Nephron progenitor cell (in vitro differentiated cells): Measurements from ENCODE around the gene KYNU.

Experiments
- DNase-seq: peaks from one replicate; pipeline ENCODE4 v3.0.0; 2021
- H3K27ac Mint-ChIP-seq: 2 replicates; pipeline ENCODE4 v1.8.0; 2021; ENCODE audit warnings: mild to moderate bottlenecking, moderate library complexity, mixed read lengths
- H3K27me3 Mint-ChIP-seq: 2 replicates; pipeline ENCODE4 v1.8.0; 2021; ENCODE audit warnings: mild to moderate bottlenecking, low read depth, mixed read lengths; ENCODE audit not compliant: poor library complexity
- H3K36me3 Mint-ChIP-seq: 2 replicates; pipeline ENCODE4 v1.8.0; 2021; ENCODE audit warnings: low read depth, mixed read lengths
- H3K4me1 Mint-ChIP-seq: 2 replicates; pipeline ENCODE4 v1.8.0; 2021; ENCODE audit warnings: mixed read lengths
- H3K4me3 Mint-ChIP-seq: 2 replicates; pipeline ENCODE4 v1.8.0; 2021; ENCODE audit warnings: mild to moderate bottlenecking, moderate library complexity, mixed read lengths
- H3K9me3 Mint-ChIP-seq: 2 replicates; pipeline ENCODE4 v1.8.0; 2021; ENCODE audit warnings: mild to moderate bottlenecking, moderate library complexity, mixed read lengths
- CTCF ChIP-seq: fragments of 200-600 bp; sonication (generic); IDR thresholded peaks from 2 replicates; pipeline ENCODE4 v1.5.0; 2021; ENCODE audit warnings: antibody characterized with exemption

KYNU gene

GRCh38 chr2:142848023-142848606 is 29.3 kb upstream of the KYNU start:
- TF ChIP-seq CTCF: no peak
- no peaks in the 10 kb centered on the region for H3K9me3 Mint-ChIP-seq
- H3K27ac Mint-ChIP-seq: no peak overlapping the region
- H3K4me1 Mint-ChIP-seq: peaks cover 7% of the 10 kb centered on the region
- no peak overlapping the region for H3K4me3 Mint-ChIP-seq
- no peaks in the 10 kb centered on the region for H3K36me3 Mint-ChIP-seq
- H3K27me3 Mint-ChIP-seq: peaks cover 3% of the 10 kb centered on the region
- DNase-seq: no peak

- DNase-seq: no peak
- peaks cover 3% of the 10 kb centered on the region for H3K27me3 Mint-ChIP-seq
- no peaks in the 10 kb centered on the region for H3K9me3 Mint-ChIP-seq
- peaks cover 7% of the 10 kb centered on the region for H3K4me1 Mint-ChIP-seq
- TF ChIP-seq CTCF: no peak
- H3K27ac Mint-ChIP-seq: no peak overlapping the region
- H3K4me3 Mint-ChIP-seq: no peak overlapping the region
- H3K36me3 Mint-ChIP-seq: no peaks in the 10 kb centered on the region
Observed at GRCh38 chr2:142849820-142850219, 27.6 kb upstream of the KYNU start.

GRCh38 chr2:142853912-142854311 is 23.6 kb upstream of the KYNU start:
- Mint-ChIP-seq H3K27ac (no peak overlapping the region), H3K4me1 (peaks cover 7% of the 10 kb centered on the region), H3K36me3 (no peaks in the 10 kb centered on the region), H3K27me3 (peaks cover 3% of the 10 kb centered on the region), H3K4me3 (no peak overlapping the region), H3K9me3 (no peaks in the 10 kb centered on the region)
- no peak for TF ChIP-seq CTCF
- no peak for DNase-seq

- H3K27ac Mint-ChIP-seq: no peak overlapping the region
- no peaks in the 10 kb centered on the region for H3K4me1 Mint-ChIP-seq
- DNase-seq: no peak
- TF ChIP-seq CTCF: no peak
- H3K9me3 Mint-ChIP-seq: no peaks in the 10 kb centered on the region
- no peaks in the 10 kb centered on the region for H3K36me3 Mint-ChIP-seq
- no peak overlapping the region for H3K4me3 Mint-ChIP-seq
- H3K27me3 Mint-ChIP-seq: no peaks in the 10 kb centered on the region
Observed at GRCh38 chr2:142857256-142858164, 20.0 kb upstream of the KYNU start.

GRCh38 chr2:142858961-142859360 is 18.5 kb upstream of the KYNU start:
- Mint-ChIP-seq H3K27ac (no peak overlapping the region), H3K9me3 (no peaks in the 10 kb centered on the region), H3K27me3 (no peaks in the 10 kb centered on the region), H3K4me3 (no peak overlapping the region), H3K4me1 (no peaks in the 10 kb centered on the region), H3K36me3 (no peaks in the 10 kb centered on the region)
- DNase-seq: no peak
- no peak for TF ChIP-seq CTCF
